DMS114 treated with DMSO at 0.1 percent for 48 hours (cell line): ENCODE data around the gene SFXN5.

Experiments used
- DNase-seq: peaks from one replicate; lab custom pipeline; 2025; ENCODE audit not compliant: unreplicated experiment; lab: John Stamatoyannopoulos, UW

Gene SFXN5

GRCh38 chr2:72943540-72944395 lies 127.7 kb downstream of the SFXN5 start:
- DNase-seq = no peak

GRCh38 chr2:72942881-72943418 lies 128.6 kb downstream of the SFXN5 start:
- no peak for DNase-seq

- no peak for DNase-seq
Measured at GRCh38 chr2:72942293-72942692, 129.2 kb downstream of the SFXN5 start.

GRCh38 chr2:72940786-72941185 lies 130.7 kb downstream of the SFXN5 start:
- DNase-seq = no peak

- no peak for DNase-seq
Measured at GRCh38 chr2:72940361-72940760, 131.2 kb downstream of the SFXN5 start.

- DNase-seq = no peak
Measured at GRCh38 chr2:72938455-72938854, 133.1 kb downstream of the SFXN5 start.

GRCh38 chr2:72937356-72937669 lies 134.2 kb downstream of the SFXN5 start:
- no peak for DNase-seq

GRCh38 chr2:72936660-72937355 lies 134.7 kb downstream of the SFXN5 start:
- DNase-seq = no peak

- DNase-seq = no peak
Measured at GRCh38 chr2:72935611-72935957, 135.9 kb downstream of the SFXN5 start.

GRCh38 chr2:72934683-72935610 lies 136.6 kb downstream of the SFXN5 start:
- DNase-seq = peak; percentile 16

GRCh38 chr2:72933646-72934151 lies 137.8 kb downstream of the SFXN5 start:
- no peak for DNase-seq

GRCh38 chr2:72933207-72933606 lies 138.3 kb downstream of the SFXN5 start:
- no peak for DNase-seq

GRCh38 chr2:72932805-72933204 lies 138.7 kb downstream of the SFXN5 start:
- DNase-seq = no peak

- DNase-seq = no peak
Measured at GRCh38 chr2:72932045-72932740, 139.3 kb downstream of the SFXN5 start.

GRCh38 chr2:72931280-72931910 lies 140.1 kb downstream of the SFXN5 start:
- no peak for DNase-seq

- DNase-seq = no peak
Measured at GRCh38 chr2:72929010-72929409, 142.5 kb downstream of the SFXN5 start.

- no peak for DNase-seq
Measured at GRCh38 chr2:72927619-72928550, 143.6 kb downstream of the SFXN5 start.

GRCh38 chr2:72926811-72927465 lies 144.6 kb downstream of the SFXN5 start:
- DNase-seq = no peak
